Kidney (tissue), 14 donors: ENCODE data around the gene LY6G6C. TPM values are rescaled to one million over a fixed set of nuclear protein-coding genes. Genes with fewer than 3 reads are reported as not detected.
A peak's percentile ranks its signal among the peaks of the same experiment; 100 is the strongest.

ENCODE experiments used
- DNase-seq, 5 donors: peaks; one replicate each; pipeline ENCODE4 v3.0.0-alpha.2; 2013 to 2020
- FAIRE-seq: peaks from 2 replicates; lab custom pipeline; 2012; peaks lifted over from hg19 to GRCh38; lab: Jason Lieb, UNC
- H3K27ac ChIP-seq, 2 donors: one replicate each; pipeline ENCODE4 v1.7.0; 2013; ENCODE audit warnings: low read depth in 2 of 2, low read length in 2 of 2, inconsistent platforms in 1 of 2
- H3K27me3 ChIP-seq: one replicate; pipeline ENCODE4 v1.7.1; 2013; ENCODE audit warnings: low read length, inconsistent platforms; ENCODE audit not compliant: control insufficient read depth, insufficient read depth
- H3K36me3 ChIP-seq, 3 donors: one replicate each; pipeline versions ENCODE4 v1.7.0 to v1.7.1; 2013; ENCODE audit warnings: low read length in 3 of 3, control low read depth in 1 of 3, inconsistent platforms in 1 of 3; ENCODE audit not compliant: insufficient read depth in 3 of 3, control insufficient read depth in 2 of 3
- H3K4me1 ChIP-seq, 3 donors: one replicate each; pipeline versions ENCODE4 v1.7.0 to v1.7.1; 2013; ENCODE audit warnings: low read length in 3 of 3, inconsistent platforms in 1 of 3, low read depth in 1 of 3; ENCODE audit not compliant: control insufficient read depth in 2 of 3, insufficient read depth in 2 of 3
- H3K4me3 ChIP-seq, 3 donors: one replicate each; pipeline versions ENCODE4 v1.7.0 to v1.8.1; 2013; ENCODE audit warnings: low read length in 3 of 3, control low read depth in 1 of 3, inconsistent platforms in 1 of 3
- H3K9ac ChIP-seq, 3 donors: one replicate each; pipeline versions ENCODE4 v1.7.0 to v1.7.1; 2013; ENCODE audit warnings: low read length in 3 of 3, control low read depth in 1 of 3, inconsistent platforms in 1 of 3
- H3K9me3 ChIP-seq, 3 donors: one replicate each; pipeline versions ENCODE4 v1.7.0 to v1.7.1; 2013; ENCODE audit warnings: low read length in 3 of 3, control low read depth in 1 of 3, inconsistent platforms in 1 of 3; ENCODE audit not compliant: control insufficient read depth in 2 of 3, insufficient read depth in 1 of 3
- CTCF ChIP-seq: IDR thresholded peaks from 3 replicates; pipeline ENCODE4 v1.5.1; 2012; ENCODE audit warnings: mild to moderate bottlenecking, moderate library complexity, borderline replicate concordance; ENCODE audit not compliant: insufficient read depth; ENCODE audit errors: extremely low read depth
- intact Hi-C: fragments of 100-400 bp; cut with DNase I; formaldehyde crosslinking; loops from one replicate; pipeline ENCODE4 v1.11.1; 2022
- polyA plus RNA-seq: library from polyadenylated mRNA; stranded (reverse); fragments of 350-450 nt; fragmentation: Illumina TruSeq; extraction: RNeasy Lipid Tissue Mini Kit (QIAGEN cat#74804); gene quantifications from one replicate; pipeline ENCODE4 v1.2.3, GENCODE V29; 2014; ENCODE audit warnings: low read depth, low replicate concordance; ENCODE audit not compliant: insufficient read depth
- total RNA-seq: library from RNA; stranded (reverse); fragmentation: NEBNext Ultra II Directional; extraction: Animal tissue kit (Norgen Biotek cat#: 25700); gene quantifications from one replicate; pipeline ENCODE4 v1.2.1, GENCODE V29; 2021
- donor health status: control.
- donor health status: control.
- donor health status: control.
- donor health status: control.
- donor health status: control.
- donor health status: DM: yes; HTN: yes; CAD: no.
- donor health status: Normal renal cell carcinoma (clear cell type).

LY6G6C gene
- total and polyA plus RNA-seq, 2 donors from 2014 or later, result not detected

GRCh38 chr6:31768363-31769257 is 47.1 kb upstream of the LY6G6C start:
- no peak overlapping the region for H3K4me3 ChIP-seq
- peaks cover 0 to 6% (median 0%) of the 10 kb centered on the region in 3 donors for H3K4me1 ChIP-seq
- H3K36me3 ChIP-seq, result no peaks in the 10 kb centered on the region
- FAIRE-seq, result no peak
- intact Hi-C loops, result no loop called here
- H3K9ac ChIP-seq, result no peak overlapping the region
- no peak overlapping the region for H3K27ac ChIP-seq
- peak in 1 of 5 donors; percentile 41 for DNase-seq
- no peak for TF ChIP-seq CTCF
- H3K9me3 ChIP-seq, result no peaks in the 10 kb centered on the region
- H3K27me3 ChIP-seq, result no peaks in the 10 kb centered on the region

- H3K9ac ChIP-seq, result no peak overlapping the region
- no peaks in the 10 kb centered on the region for H3K27me3 ChIP-seq
- DNase-seq (peak in 1 of 5 donors; percentile 62), FAIRE-seq (no peak)
- H3K36me3 ChIP-seq, result no peaks in the 10 kb centered on the region
- intact Hi-C loops, result no loop called here
- no peak for TF ChIP-seq CTCF
- H3K9me3 ChIP-seq, result no peaks in the 10 kb centered on the region
- H3K4me1 ChIP-seq, result peaks cover 0 to 7% (median 0%) of the 10 kb centered on the region in 3 donors
- no peak overlapping the region for H3K4me3 ChIP-seq
- H3K27ac ChIP-seq, result no peak overlapping the region
Observed at GRCh38 chr6:31767096-31767645, 45.6 kb upstream of the LY6G6C start.

- Histone ChIP-seq H3K9me3 (no peaks in the 10 kb centered on the region), H3K4me3 (peak overlapping the region in 1 of 3 donors; percentile 41), H3K27ac (no peak overlapping the region), H3K27me3 (no peaks in the 10 kb centered on the region), H3K4me1 (peaks cover 0 to 7% (median 0%) of the 10 kb centered on the region in 3 donors), H3K36me3 (no peaks in the 10 kb centered on the region), H3K9ac (peak overlapping the region in 1 of 3 donors; percentile 15)
- DNase-seq (peak; percentile 54 to 73 (median 70)), FAIRE-seq (no peak)
- intact Hi-C loops, result no loop called here
- no peak for TF ChIP-seq CTCF
Observed at GRCh38 chr6:31765910-31766794, 44.6 kb upstream of the LY6G6C start.
